A673 (cell line): ENCODE data around the gene NBEAL1. TPM values are rescaled to one million over a fixed set of nuclear protein-coding genes. Genes with fewer than 3 reads are reported as not detected.
A peak's percentile ranks its signal among the peaks of the same experiment; 100 is the strongest.

Source experiments
- BruUV-seq: library from RNA; stranded (reverse); fragments of 400-500 nt; replicated peaks from 2 replicates; lab custom pipeline; 2021; lab: Mats Ljungman, UMichigan
- CTCF ChIA-PET: fragments of 300-600 bp; sonication (Branson Sonifier 250); formaldehyde crosslinking; loops from one replicate; lab custom pipeline; 2022; ENCODE audit warnings: antibody characterized with exemption; lab: Charles Lee
- POLR2A ChIA-PET: fragments of 300-600 bp; sonication (Branson Sonifier 250); formaldehyde crosslinking; loops from one replicate; lab custom pipeline; 2022; ENCODE audit warnings: antibody characterized with exemption; ENCODE audit not compliant: low non-redundant PET; lab: Charles Lee
- DNase-seq: peaks from one replicate; pipeline ENCODE4 v3.0.0-alpha.2; 2015; ENCODE audit warnings: low spot score
- H3K27ac ChIP-seq: fragments of 200-600 bp; sonication (generic); 2 replicates; pipeline ENCODE4 v1.5.1; 2016; ENCODE audit warnings: mixed run types, low read depth, mild to moderate bottlenecking, mixed read lengths, antibody characterized with exemption, low read length; ENCODE audit not compliant: poor library complexity, severe bottlenecking
- H3K27me3 ChIP-seq: fragments of 200-600 bp; sonication (generic); replicated peaks from 2 replicates; pipeline ENCODE4 v1.6.1; 2017; ENCODE audit warnings: mixed run types, low read depth, mild to moderate bottlenecking, mixed read lengths, antibody characterized with exemption, low read length; ENCODE audit not compliant: insufficient read depth, poor library complexity
- H3K36me3 ChIP-seq: fragments of 200-600 bp; sonication (generic); 2 replicates; pipeline ENCODE4 v1.6.1; 2016; ENCODE audit warnings: mixed run types, mild to moderate bottlenecking, mixed read lengths, antibody characterized with exemption, low read length; ENCODE audit not compliant: insufficient read depth, poor library complexity, severe bottlenecking
- H3K4me1 ChIP-seq: fragments of 200-600 bp; sonication (generic); 2 replicates; pipeline ENCODE4 v1.6.1; 2017; ENCODE audit warnings: mixed run types, mild to moderate bottlenecking, mixed read lengths, antibody characterized with exemption, low read length; ENCODE audit not compliant: insufficient read depth, poor library complexity, severe bottlenecking
- H3K4me3 ChIP-seq: fragments of 200-600 bp; sonication (generic); 2 replicates; pipeline ENCODE4 v1.5.1; 2016; ENCODE audit warnings: low read depth, mixed run types, mild to moderate bottlenecking, mixed read lengths, low read length; ENCODE audit not compliant: poor library complexity, severe bottlenecking
- H3K9me3 ChIP-seq: fragments of 200-600 bp; sonication (generic); 2 replicates; pipeline ENCODE4 v1.6.1; 2016; ENCODE audit warnings: mixed run types, low read depth, mild to moderate bottlenecking, mixed read lengths, antibody characterized with exemption, low read length; ENCODE audit not compliant: poor library complexity, severe bottlenecking
- EZH2 ChIP-seq: fragments of 200-600 bp; sonication (generic); IDR thresholded peaks from 2 replicates; pipeline ENCODE4 v1.6.1; 2017; ENCODE audit warnings: borderline replicate concordance, low read depth, mild to moderate bottlenecking, mixed read lengths, antibody characterized with exemption, low read length; ENCODE audit not compliant: poor library complexity, severe bottlenecking
- intact Hi-C: fragments of 100-400 bp; cut with micrococcal nuclease; formaldehyde crosslinking; loops from one replicate; pipeline ENCODE4 v1.10.0; 2022; ENCODE audit not compliant: unreplicated experiment
- total RNA-seq: library from RNA; stranded (reverse); gene quantifications from 2 replicates; pipeline ENCODE4 v1.2.3, GENCODE V29; 2021
- TF ChIP-seq, protein P1 (sequence below): fragments of 300-800, 200-600 bp; sonication (generic); conservative IDR thresholded peaks from 2 replicates; pipeline ENCODE4 v1.5.1; 2017; ENCODE audit warnings: low read depth, mild to moderate bottlenecking, antibody characterized with exemption, low read length, moderate library complexity, mixed read lengths

The NBEAL1 gene
- total RNA-seq, 1 experiment from 2014 or later = 15.8 TPM

DNA sequence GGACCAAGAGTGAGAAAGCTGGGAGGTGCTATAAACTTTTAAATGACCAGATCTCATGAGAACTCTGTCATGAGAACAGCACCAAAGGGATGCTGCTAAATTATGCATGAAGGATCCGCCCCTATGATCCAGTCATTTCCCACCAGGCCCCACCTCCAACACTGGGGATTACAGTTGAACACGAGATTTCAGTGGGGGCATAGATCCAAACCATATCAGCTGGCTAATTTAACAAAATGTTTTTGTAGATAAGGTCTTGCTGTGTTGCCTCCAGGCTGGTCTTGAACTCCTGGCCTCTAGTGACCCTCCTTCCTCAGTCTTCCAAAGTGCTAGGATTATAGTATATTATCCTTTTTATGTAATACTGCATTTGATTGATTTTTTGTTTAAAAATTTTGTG is 56.0 kb downstream of the NBEAL1 start:
- ChIA-PET CTCF (interaction anchor here (0.6 kb wide), 1 partner anchor 14 kb away, joined by 3 read pairs; no protein-coding TSS in a partner anchor), POLR2A (interaction anchor here (0.6 kb wide), 1 partner anchor 463 kb away, joined by 4 read pairs; no protein-coding TSS in a partner anchor)
- Histone ChIP-seq H3K4me1 (no peaks in the 10 kb centered on the region), H3K36me3 (no peaks in the 10 kb centered on the region), H3K27ac (no peak overlapping the region), H3K9me3 (no peaks in the 10 kb centered on the region), H3K4me3 (no peak overlapping the region), H3K27me3 (no peaks in the 10 kb centered on the region)
- TF ChIP-seq, protein P1, sequence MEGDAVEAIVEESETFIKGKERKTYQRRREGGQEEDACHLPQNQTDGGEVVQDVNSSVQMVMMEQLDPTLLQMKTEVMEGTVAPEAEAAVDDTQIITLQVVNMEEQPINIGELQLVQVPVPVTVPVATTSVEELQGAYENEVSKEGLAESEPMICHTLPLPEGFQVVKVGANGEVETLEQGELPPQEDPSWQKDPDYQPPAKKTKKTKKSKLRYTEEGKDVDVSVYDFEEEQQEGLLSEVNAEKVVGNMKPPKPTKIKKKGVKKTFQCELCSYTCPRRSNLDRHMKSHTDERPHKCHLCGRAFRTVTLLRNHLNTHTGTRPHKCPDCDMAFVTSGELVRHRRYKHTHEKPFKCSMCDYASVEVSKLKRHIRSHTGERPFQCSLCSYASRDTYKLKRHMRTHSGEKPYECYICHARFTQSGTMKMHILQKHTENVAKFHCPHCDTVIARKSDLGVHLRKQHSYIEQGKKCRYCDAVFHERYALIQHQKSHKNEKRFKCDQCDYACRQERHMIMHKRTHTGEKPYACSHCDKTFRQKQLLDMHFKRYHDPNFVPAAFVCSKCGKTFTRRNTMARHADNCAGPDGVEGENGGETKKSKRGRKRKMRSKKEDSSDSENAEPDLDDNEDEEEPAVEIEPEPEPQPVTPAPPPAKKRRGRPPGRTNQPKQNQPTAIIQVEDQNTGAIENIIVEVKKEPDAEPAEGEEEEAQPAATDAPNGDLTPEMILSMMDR = no peak
- no peak for TF ChIP-seq EZH2
- intact Hi-C loops = no loop called here
- BruUV-seq = no TSS peak
- DNase-seq = peak; percentile 8

DNA sequence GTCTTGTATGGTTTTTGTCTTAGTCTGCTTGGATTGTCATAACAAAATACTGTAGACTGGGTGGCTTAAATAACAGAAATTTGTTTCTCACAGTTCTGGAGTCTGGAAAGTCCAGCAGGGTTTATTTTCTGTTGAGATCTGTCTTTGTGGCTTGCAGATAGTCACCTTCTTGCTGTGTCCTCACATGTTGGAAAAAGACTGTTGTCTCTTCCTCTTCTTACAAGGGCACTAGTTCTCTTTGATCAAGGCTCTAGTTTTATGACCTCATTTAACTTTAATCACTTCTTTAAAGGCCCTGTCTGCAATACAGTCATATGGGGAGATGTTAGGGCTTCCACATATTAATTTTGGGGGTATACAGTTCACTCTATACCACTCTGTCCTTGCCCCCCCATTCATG is 56.5 kb downstream of the NBEAL1 start:
- H3K4me1 ChIP-seq = no peaks in the 10 kb centered on the region
- no peaks in the 10 kb centered on the region for H3K27me3 ChIP-seq
- no peaks in the 10 kb centered on the region for H3K9me3 ChIP-seq
- BruUV-seq = no TSS peak
- ChIA-PET CTCF (interaction anchor here (0.6 kb wide), 1 partner anchor 14 kb away, joined by 3 read pairs; no protein-coding TSS in a partner anchor), POLR2A (no interaction called here)
- H3K4me3 ChIP-seq = no peak overlapping the region
- H3K27ac ChIP-seq = no peak overlapping the region
- TF ChIP-seq, protein P1 = no peak
- TF ChIP-seq EZH2 = no peak
- DNase-seq = no peak
- H3K36me3 ChIP-seq = no peaks in the 10 kb centered on the region
- intact Hi-C loops = no loop called here

DNA sequence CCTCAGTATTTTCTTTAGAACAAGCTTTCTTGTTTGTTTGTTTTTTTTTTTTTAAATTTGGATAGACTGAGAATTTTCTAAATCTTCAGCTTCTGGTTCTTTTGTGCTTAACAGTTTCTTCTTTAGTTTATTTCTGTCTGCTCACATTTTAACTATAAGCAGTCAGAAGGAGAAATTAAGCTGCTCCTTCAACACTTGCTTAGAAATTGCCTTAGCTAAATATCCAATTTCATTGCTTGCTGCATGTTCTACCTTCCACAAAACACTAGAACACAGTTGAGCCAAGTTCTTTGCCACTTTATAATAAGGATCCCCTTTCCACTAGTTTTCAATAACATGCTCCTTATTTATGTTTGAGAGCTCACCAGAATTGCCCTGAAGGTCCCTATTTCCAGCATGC is 57.7 kb downstream of the NBEAL1 start:
- ChIA-PET POLR2A (no interaction called here), CTCF (no interaction called here)
- no peak for DNase-seq
- no peaks in the 10 kb centered on the region for H3K9me3 ChIP-seq
- no peak overlapping the region for H3K4me3 ChIP-seq
- no peak for TF ChIP-seq EZH2
- TF ChIP-seq, protein P1 = no peak
- no peaks in the 10 kb centered on the region for H3K4me1 ChIP-seq
- intact Hi-C loops = no loop called here
- H3K27ac ChIP-seq = no peak overlapping the region
- H3K27me3 ChIP-seq = no peaks in the 10 kb centered on the region
- BruUV-seq = no TSS peak
- no peaks in the 10 kb centered on the region for H3K36me3 ChIP-seq
